Tibial artery (tissue), 4 donors: ENCODE results near the gene LILRA6.

Source experiments
- DNase-seq, 2 donors: peaks; one replicate each; pipeline ENCODE4 v3.0.0-alpha.2; 2019
- H3K27ac ChIP-seq, 2 donors: fragments of 200-600 bp; sonication (generic) in 1 of 2; 1 replicate in 1 of 2; 2 replicates in 1 of 2; pipeline ENCODE4 v1.5.1; 2018 to 2019; ENCODE audit warnings: mild to moderate bottlenecking in 1 of 2
- H3K27me3 ChIP-seq, 2 donors: fragments of 200-600 bp; sonication (generic) in 1 of 2; one replicate each; pipeline versions ENCODE4 v1.5.1 to v1.6.0; 2016 to 2019
- H3K36me3 ChIP-seq, 3 donors: fragments of 200-600 bp; sonication (generic) in 2 of 3; one replicate each; pipeline ENCODE4 v1.5.1; 2016 to 2019; ENCODE audit warnings: mild to moderate bottlenecking in 2 of 3
- H3K4me1 ChIP-seq, 4 donors: fragments of 200-600 bp; sonication (generic) in 2 of 4; 1 replicate in 3 of 4; 2 replicates in 1 of 4; pipeline ENCODE4 v1.5.1; 2016 to 2019
- H3K4me3 ChIP-seq, 2 donors: fragments of 200-600 bp; sonication (generic) in 1 of 2; 1 replicate in 1 of 2; 2 replicates in 1 of 2; pipeline ENCODE4 v1.5.1; 2018 to 2019; ENCODE audit warnings: mild to moderate bottlenecking in 2 of 2
- H3K9me3 ChIP-seq, 3 donors: fragments of 200-600 bp; sonication (generic) in 1 of 3; one replicate each; pipeline ENCODE4 v1.5.1; 2016 to 2019
- CTCF ChIP-seq, 2 experiments: fragments of 200-600 bp in 1 of 2; fragments of 450-650 bp in 1 of 2; IDR thresholded peaks; one replicate each; pipeline ENCODE4 v1.5.1; 2017 to 2019; ENCODE audit warnings: antibody characterized with exemption in 2 of 2, mild to moderate bottlenecking in 1 of 2, moderate library complexity in 1 of 2
- intact Hi-C: fragments of 100-400 bp; cut with DNase I; formaldehyde crosslinking; loops from one replicate; pipeline ENCODE4 v1.15.0; 2023; ENCODE audit warnings: low total_unique reads

The LILRA6 gene

GRCh38 chr19:54211235-54211634 is 31.4 kb downstream of the LILRA6 start:
- intact Hi-C loops: no loop called here
- Histone ChIP-seq H3K36me3 (peaks cover 17 to 23% (median 22%) of the 10 kb centered on the region in 3 donors), H3K4me3 (no peak overlapping the region), H3K27me3 (no peaks in the 10 kb centered on the region), H3K9me3 (no peaks in the 10 kb centered on the region), H3K27ac (no peak overlapping the region), H3K4me1 (peaks cover 6 to 19% (median 15%) of the 10 kb centered on the region in 4 donors)
- no peak for DNase-seq
- no peak for TF ChIP-seq CTCF (IDR thresholded peaks at IDR 0.05)

- Histone ChIP-seq H3K36me3 (peaks cover 24 to 36% (median 31%) of the 10 kb centered on the region in 3 donors), H3K4me3 (no peak overlapping the region), H3K27ac (peak overlapping the region; percentile 58 to 75), H3K9me3 (no peaks in the 10 kb centered on the region), H3K27me3 (no peaks in the 10 kb centered on the region), H3K4me1 (peaks cover 6 to 22% (median 21%) of the 10 kb centered on the region in 4 donors)
- intact Hi-C loops: no loop called here
- peak; percentile 91 to 93 for DNase-seq
- TF ChIP-seq CTCF (IDR thresholded peaks at IDR 0.05): no peak
These were observed 32.6 kb downstream of the LILRA6 start for GRCh38 chr19:54209811-54210494.

DNA sequence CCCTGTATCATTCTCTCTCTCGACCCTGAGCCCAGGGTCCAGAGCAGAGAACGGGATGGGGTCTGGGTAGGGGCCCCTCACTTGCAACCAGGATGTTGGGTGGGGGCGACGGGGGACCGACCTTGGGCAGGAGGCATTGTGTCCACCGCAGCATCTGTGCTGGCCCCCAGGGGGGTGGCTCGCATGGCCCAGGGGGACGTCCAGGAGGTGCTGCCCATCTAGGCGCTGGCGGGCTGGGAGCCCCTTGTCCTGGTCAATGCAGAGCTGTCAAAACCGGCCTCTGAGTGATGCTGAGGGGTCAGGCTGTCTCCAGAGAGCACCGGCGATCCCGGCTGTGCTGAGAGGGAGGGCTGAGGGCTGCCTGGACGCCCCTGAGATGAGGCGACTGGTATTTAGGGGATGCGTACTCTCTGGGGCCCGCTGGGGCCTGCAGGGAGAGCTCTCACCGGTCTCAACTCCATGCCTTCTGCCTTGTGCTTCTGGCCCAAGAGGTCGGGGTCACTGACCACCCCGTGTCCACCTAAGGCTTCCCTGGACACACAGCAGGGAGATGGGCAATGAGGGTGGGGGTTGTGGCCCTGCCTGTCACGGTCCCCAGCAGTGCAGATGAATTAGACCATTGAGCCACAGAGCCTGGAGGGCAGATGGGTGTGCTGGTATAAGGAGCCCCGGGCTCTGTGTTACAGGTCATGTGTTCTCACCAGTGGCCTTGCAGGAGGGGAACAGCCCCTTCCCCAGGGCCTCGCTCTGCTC is 33.4 kb downstream of the LILRA6 start:
- no peak for DNase-seq
- intact Hi-C loops: no loop called here
- Histone ChIP-seq H3K36me3 (peaks cover 24 to 43% (median 35%) of the 10 kb centered on the region in 3 donors), H3K4me3 (no peak overlapping the region), H3K9me3 (no peaks in the 10 kb centered on the region), H3K4me1 (peaks cover 6 to 29% (median 26%) of the 10 kb centered on the region in 4 donors), H3K27me3 (no peaks in the 10 kb centered on the region), H3K27ac (peak overlapping the region; percentile 58 to 75)
- no peak for TF ChIP-seq CTCF (IDR thresholded peaks at IDR 0.05)

GRCh38 chr19:54208784-54209057 is 33.9 kb downstream of the LILRA6 start:
- H3K4me1 ChIP-seq: peaks cover 6 to 34% (median 30%) of the 10 kb centered on the region in 4 donors

More at GRCh38 chr19:54208784-54209057, 33.9 kb downstream of the LILRA6 start:
- no peaks in the 10 kb centered on the region for H3K9me3 ChIP-seq
- H3K27me3 ChIP-seq: no peaks in the 10 kb centered on the region
- H3K27ac ChIP-seq: peak overlapping the region; percentile 58 to 75
- TF ChIP-seq CTCF (IDR thresholded peaks at IDR 0.05): no peak
- intact Hi-C loops: no loop called here
- no peak for DNase-seq
- peaks cover 27 to 48% (median 40%) of the 10 kb centered on the region in 3 donors for H3K36me3 ChIP-seq
- H3K4me3 ChIP-seq: no peak overlapping the region
